Measurements from ENCODE around the gene ORAI1. TPM values are rescaled to one million over a fixed set of nuclear protein-coding genes. Genes with fewer than 3 reads are reported as not detected.

ORAI1 gene
- total RNA-seq, 3 donors from 2014 or later (not counting 1 experiment from before 2014, with no cell fraction given): 64.6 to 74.1 (median 70.8) TPM

DNA sequence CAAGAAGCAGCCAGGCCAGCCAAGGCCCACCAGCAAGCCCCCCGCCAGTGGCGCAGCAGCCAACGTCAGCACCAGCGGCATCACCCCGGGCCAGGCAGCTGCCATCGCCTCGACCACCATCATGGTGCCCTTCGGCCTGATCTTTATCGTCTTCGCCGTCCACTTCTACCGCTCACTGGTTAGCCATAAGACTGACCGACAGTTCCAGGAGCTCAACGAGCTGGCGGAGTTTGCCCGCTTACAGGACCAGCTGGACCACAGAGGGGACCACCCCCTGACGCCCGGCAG lies 15.0 kb downstream of the ORAI1 start:
- Histone ChIP-seq H3K27me3 (ENCODE audit: control insufficient read depth, insufficient read depth, low read length) (no peaks in the 10 kb centered on the region), H3K9me3 (ENCODE audit: control insufficient read depth, insufficient read depth, low read length) (no peaks in the 10 kb centered on the region), H3K4me1 (ENCODE audit: control insufficient read depth, insufficient read depth, low read length) (peaks cover 28% of the 10 kb centered on the region), H3K4me3 (ENCODE audit: low read length) (no peak overlapping the region), H3K36me3 (ENCODE audit: control insufficient read depth, insufficient read depth, low read length) (peaks cover 20% of the 10 kb centered on the region), H3K27ac (ENCODE audit: low read length) (no peak overlapping the region)
- DNase-seq: no peak
- WGBS (ENCODE audit: insufficient coverage): 96% methylated on average over 18 of the region's 18 CpGs
- TF ChIP-seq, protein P1, sequence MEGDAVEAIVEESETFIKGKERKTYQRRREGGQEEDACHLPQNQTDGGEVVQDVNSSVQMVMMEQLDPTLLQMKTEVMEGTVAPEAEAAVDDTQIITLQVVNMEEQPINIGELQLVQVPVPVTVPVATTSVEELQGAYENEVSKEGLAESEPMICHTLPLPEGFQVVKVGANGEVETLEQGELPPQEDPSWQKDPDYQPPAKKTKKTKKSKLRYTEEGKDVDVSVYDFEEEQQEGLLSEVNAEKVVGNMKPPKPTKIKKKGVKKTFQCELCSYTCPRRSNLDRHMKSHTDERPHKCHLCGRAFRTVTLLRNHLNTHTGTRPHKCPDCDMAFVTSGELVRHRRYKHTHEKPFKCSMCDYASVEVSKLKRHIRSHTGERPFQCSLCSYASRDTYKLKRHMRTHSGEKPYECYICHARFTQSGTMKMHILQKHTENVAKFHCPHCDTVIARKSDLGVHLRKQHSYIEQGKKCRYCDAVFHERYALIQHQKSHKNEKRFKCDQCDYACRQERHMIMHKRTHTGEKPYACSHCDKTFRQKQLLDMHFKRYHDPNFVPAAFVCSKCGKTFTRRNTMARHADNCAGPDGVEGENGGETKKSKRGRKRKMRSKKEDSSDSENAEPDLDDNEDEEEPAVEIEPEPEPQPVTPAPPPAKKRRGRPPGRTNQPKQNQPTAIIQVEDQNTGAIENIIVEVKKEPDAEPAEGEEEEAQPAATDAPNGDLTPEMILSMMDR (IDR thresholded peaks at IDR 0.05): no peak
- H3K4me3 Mint-ChIP-seq: peak overlapping the region; percentile 45
- H3K27me3 Mint-ChIP-seq (ENCODE audit: low read depth in 2 of 2): no peaks in the 10 kb centered on the region
- H3K27ac Mint-ChIP-seq: peak overlapping the region; percentile 63 to 67
- intact Hi-C loops (cut with micrococcal nuclease): no loop called here
- H3K4me1 Mint-ChIP-seq: peaks cover 20 to 30% of the 10 kb centered on the region in 2 donors
- no peaks in the 10 kb centered on the region for H3K36me3 Mint-ChIP-seq
- ATAC-seq: no peak
- no peaks in the 10 kb centered on the region for H3K9me3 Mint-ChIP-seq

DNA sequence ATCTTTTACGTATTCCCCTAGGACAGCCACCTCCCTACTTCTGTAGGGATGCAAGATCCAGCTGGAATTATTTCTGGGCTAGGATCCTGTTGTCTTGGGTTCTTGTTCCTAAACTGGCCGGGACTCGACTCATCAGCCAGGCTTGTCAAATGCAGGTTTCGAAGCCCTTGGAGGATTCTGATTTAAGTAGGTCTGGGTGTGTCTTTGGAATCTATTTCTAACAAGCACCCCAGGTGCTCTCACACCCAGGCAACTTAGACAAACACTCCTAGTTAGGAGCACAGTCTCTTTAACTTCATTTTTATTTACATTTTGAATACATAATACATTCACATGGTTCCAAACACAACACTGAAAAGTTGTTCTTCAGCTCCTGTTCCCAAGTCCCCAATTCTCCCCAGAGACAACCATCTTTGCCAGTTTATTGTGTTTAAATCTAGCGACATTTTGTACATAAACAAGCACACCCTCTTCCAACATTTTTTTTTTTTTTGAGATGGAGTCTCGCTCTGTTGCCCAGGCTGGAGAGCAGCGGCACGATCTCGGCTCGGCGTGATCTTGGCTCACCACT lies 22.2 kb downstream of the ORAI1 start:
- Mint-ChIP-seq H3K9me3 (no peaks in the 10 kb centered on the region), H3K27me3 (ENCODE audit: low read depth in 2 of 2) (no peaks in the 10 kb centered on the region), H3K36me3 (no peaks in the 10 kb centered on the region), H3K4me1 (peaks cover 17 to 28% of the 10 kb centered on the region in 2 donors), H3K27ac (peak overlapping the region; percentile 73 to 86), H3K4me3 (no peak overlapping the region)
- no peaks in the 10 kb centered on the region for H3K27me3 ChIP-seq (ENCODE audit: control insufficient read depth, insufficient read depth, low read length)
- ATAC-seq: no peak
- H3K4me3 ChIP-seq (ENCODE audit: low read length): no peak overlapping the region
- TF ChIP-seq, protein P1 (IDR thresholded peaks at IDR 0.05): no peak
- no peak overlapping the region for H3K27ac ChIP-seq (ENCODE audit: low read length)
- H3K4me1 ChIP-seq (ENCODE audit: control insufficient read depth, insufficient read depth, low read length): peaks cover 35% of the 10 kb centered on the region
- peaks cover 14% of the 10 kb centered on the region for H3K36me3 ChIP-seq (ENCODE audit: control insufficient read depth, insufficient read depth, low read length)
- WGBS (ENCODE audit: insufficient coverage): 100% methylated on average over 10 of the region's 11 CpGs
- DNase-seq: no peak
- intact Hi-C loops (cut with micrococcal nuclease): no loop called here
- H3K9me3 ChIP-seq (ENCODE audit: control insufficient read depth, insufficient read depth, low read length): no peaks in the 10 kb centered on the region

DNA sequence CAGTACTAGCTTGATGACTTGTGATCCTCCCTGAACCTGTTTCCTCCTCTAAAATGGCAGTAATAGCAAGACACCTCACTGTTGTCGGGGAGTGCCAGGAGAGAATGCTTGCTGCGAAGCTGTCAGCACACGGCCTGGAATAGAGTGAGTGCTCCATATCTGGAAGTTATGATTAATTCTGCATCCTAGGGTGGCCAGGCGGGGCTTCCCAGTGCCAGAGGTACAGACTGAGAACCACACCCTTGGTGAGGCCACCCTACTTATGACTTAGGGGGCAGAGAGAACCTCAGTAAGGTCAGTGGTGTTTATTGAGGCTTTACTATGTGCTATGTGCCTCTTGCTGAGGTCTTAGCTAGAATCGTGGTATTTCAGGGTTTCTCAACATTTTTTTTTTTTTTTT lies 23.0 kb downstream of the ORAI1 start:
- peaks cover 17 to 35% of the 10 kb centered on the region in 2 donors for H3K4me1 Mint-ChIP-seq
- Histone ChIP-seq H3K27me3 (ENCODE audit: control insufficient read depth, insufficient read depth, low read length) (no peaks in the 10 kb centered on the region), H3K27ac (ENCODE audit: low read length) (peak overlapping the region; percentile 41), H3K4me1 (ENCODE audit: control insufficient read depth, insufficient read depth, low read length) (peaks cover 35% of the 10 kb centered on the region), H3K36me3 (ENCODE audit: control insufficient read depth, insufficient read depth, low read length) (peaks cover 11% of the 10 kb centered on the region), H3K4me3 (ENCODE audit: low read length) (no peak overlapping the region), H3K9me3 (ENCODE audit: control insufficient read depth, insufficient read depth, low read length) (no peaks in the 10 kb centered on the region)
- ATAC-seq (peak; percentile 46 to 56 (median 53)), DNase-seq (no peak)
- WGBS (ENCODE audit: insufficient coverage): 49% methylated on average over 5 of the region's 5 CpGs
- H3K27ac Mint-ChIP-seq: peak overlapping the region; percentile 73 to 86
- no peaks in the 10 kb centered on the region for H3K36me3 Mint-ChIP-seq
- intact Hi-C loops (cut with micrococcal nuclease): no loop called here
- no peaks in the 10 kb centered on the region for H3K9me3 Mint-ChIP-seq
- H3K27me3 Mint-ChIP-seq (ENCODE audit: low read depth in 2 of 2): no peaks in the 10 kb centered on the region
- peak overlapping the region; percentile 78 for H3K4me3 Mint-ChIP-seq
- TF ChIP-seq, protein P1 (IDR thresholded peaks at IDR 0.05): no peak

DNA sequence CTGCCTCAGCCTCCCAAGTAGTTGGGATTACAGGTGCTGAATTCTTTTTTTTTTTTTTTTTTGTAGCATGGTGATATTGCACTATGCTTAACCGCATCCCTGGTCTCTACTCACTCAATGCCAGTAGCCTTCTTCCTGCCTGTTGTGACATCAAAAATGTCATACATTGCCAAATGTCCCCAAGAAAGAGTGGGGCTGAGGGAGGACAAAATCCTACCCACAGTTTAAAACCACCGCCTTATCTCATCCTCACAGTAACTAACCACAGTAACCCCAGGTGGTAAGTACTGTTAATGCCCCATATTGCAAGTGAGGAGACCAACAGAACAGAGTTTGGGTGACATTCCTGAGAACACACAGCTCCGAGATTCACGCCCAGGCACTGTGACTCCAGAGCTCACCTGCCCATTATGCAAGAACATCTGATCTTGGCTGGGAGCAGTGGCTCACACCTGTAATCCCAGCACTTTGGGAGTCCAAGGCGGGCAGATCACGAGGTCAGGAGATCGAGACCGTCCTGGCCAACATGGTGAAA lies 23.6 kb downstream of the ORAI1 start:
- TF ChIP-seq, protein P1 (IDR thresholded peaks at IDR 0.05): no peak
- Histone ChIP-seq H3K4me1 (ENCODE audit: control insufficient read depth, insufficient read depth, low read length) (peaks cover 35% of the 10 kb centered on the region), H3K4me3 (ENCODE audit: low read length) (no peak overlapping the region), H3K27me3 (ENCODE audit: control insufficient read depth, insufficient read depth, low read length) (no peaks in the 10 kb centered on the region), H3K36me3 (ENCODE audit: control insufficient read depth, insufficient read depth, low read length) (peaks cover 11% of the 10 kb centered on the region), H3K9me3 (ENCODE audit: control insufficient read depth, insufficient read depth, low read length) (no peaks in the 10 kb centered on the region), H3K27ac (ENCODE audit: low read length) (peak overlapping the region; percentile 41)
- WGBS (ENCODE audit: insufficient coverage): 44% methylated on average over 7 of the region's 8 CpGs
- Mint-ChIP-seq H3K36me3 (no peaks in the 10 kb centered on the region), H3K9me3 (no peaks in the 10 kb centered on the region), H3K4me1 (peaks cover 17 to 41% of the 10 kb centered on the region in 2 donors), H3K27me3 (ENCODE audit: low read depth in 2 of 2) (no peaks in the 10 kb centered on the region), H3K4me3 (peak overlapping the region; percentile 78), H3K27ac (peak overlapping the region; percentile 73 to 86)
- intact Hi-C loops (cut with micrococcal nuclease): loop anchor here (1.0 kb wide), 1 partner anchor 13 kb away; no protein-coding TSS in a partner anchor
- ATAC-seq: peak; percentile 73 to 87 (median 86)
- DNase-seq: peak in 1 of 2 donors; percentile 81
